CD4-positive, alpha-beta T cell treated with Interleukin-4 for 1 hour (primary cell): ENCODE data around the gene MTM1.

Experiments
- DNase-seq, 2 donors: peaks; one replicate each; pipeline ENCODE4 v3.0.0-alpha.2; 2020 to 2022

Gene MTM1

DNA sequence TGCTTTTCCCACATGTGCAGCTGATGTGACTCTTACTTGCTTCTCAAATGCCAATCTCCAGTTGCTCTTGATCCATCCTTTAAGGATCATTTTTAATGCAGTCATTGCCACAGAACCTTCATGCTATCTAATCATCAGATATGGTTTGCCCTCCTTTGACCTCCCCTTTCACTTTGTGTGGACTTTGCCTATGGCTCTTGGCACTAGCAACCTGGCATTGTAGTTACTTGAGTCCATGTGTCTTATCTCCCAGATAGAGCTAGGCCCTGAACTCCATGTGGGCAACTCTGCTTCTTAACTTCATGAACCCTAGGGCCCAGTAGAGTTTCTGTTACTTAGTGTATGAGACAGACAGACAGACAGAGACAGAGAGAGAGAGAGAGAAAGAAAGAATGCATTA lies 41.6 kb downstream of the MTM1 start:
- DNase-seq: no peak

DNA sequence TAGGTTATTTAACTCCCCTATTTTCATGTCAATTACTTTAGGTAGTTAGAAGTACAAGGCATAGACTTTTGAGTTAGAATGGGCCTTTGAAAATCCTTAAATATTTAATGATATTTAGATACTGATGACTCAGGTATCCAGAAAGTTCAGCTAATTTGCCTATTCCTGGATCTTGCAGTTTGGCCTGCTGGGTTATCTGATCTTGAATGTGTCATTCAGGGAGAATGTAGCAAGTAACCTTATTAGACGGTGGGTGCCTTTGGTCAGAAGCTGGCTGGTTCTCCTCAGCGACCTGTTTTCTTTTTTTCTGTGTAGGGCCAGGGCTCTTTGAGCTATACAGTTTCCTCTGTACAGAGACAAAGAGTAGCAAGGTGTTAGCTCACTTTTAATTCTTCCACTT lies 42.0 kb downstream of the MTM1 start:
- DNase-seq: no peak

DNA sequence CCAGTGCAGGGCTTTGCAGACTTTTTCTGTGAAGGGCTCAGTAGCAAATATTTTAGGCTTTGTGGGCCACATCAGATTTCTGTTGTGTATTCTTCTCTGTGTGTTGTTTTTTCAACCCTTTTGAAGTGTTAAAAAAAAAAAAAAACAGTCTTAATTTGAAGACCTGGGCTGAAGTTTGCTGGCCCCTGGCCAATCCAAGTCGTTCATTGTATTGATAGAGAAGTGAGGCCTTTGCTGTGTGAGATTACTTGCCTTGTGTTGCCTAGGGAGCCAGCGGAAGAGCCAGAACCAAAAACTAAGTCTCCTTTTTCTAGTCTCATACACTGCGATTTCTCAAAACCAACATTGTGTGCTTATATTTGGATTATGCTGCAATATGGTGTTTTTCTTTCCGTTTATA lies 46.9 kb downstream of the MTM1 start:
- DNase-seq: no peak

DNA sequence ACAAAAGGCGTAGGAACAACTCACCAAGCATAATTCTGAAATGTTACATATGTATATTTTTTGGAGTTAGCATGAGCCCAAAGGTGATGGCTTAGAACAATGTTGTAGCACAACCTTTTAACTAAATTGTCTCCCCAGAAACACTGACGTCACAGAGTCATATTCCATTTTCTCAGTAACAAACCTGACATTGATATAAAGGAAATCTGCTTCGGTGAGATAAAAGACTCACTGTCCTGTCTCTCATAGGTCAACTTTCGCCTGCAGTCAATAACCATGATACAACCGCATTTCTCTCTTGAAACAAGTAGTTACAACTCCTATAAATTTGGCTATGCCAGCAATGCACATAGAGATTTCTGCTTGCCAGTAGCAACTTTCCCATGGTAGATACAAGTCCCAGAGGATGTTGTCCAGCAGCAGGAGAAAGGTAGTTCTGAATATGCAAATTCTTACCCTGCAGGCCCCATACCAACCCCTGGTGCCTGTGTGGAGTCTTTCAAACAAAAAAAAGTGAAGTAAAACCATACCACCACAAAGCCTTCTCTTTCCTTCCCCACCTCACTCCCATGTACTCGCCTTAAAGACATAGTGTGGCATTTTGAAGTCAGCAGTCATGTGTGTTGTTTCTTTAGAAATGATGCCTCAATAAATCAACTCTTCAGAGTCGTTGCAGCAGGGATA lies 47.9 kb downstream of the MTM1 start:
- no peak for DNase-seq

DNA sequence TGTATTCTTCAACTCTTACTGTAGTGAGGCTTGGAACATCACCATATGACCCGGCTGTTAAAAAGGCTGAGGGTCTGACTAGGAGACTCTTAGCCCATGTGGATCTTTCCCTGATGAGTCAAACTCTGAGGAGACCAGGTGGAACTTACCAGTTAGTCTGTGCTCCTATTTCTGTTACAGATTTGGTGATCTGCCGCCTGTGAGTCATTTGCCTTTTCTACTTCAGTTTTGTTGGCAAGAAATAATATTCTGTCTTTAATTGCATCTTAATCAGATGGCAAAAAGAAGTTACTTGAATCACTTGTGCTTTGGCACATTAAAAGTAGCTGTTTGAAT lies 48.4 kb downstream of the MTM1 start:
- no peak for DNase-seq

DNA sequence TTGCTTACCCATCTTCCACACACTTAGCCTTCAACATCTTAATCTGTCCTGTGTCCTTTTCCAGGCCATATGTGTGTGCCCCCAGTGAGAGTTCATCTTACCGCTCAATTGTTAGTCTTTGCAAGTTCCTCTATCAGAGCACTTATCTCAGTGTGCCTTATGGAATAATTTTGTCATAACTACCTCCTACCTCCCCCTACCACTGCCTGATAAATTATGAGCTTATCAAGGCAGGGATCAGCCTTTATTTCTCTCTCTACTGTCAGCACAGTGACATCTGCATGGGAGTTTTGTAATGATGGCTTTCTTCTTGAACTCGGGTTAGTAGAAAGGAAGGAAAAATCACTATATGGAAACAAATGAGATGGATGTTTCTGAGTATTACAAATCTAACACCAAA lies 53.2 kb downstream of the MTM1 start:
- DNase-seq: no peak

DNA sequence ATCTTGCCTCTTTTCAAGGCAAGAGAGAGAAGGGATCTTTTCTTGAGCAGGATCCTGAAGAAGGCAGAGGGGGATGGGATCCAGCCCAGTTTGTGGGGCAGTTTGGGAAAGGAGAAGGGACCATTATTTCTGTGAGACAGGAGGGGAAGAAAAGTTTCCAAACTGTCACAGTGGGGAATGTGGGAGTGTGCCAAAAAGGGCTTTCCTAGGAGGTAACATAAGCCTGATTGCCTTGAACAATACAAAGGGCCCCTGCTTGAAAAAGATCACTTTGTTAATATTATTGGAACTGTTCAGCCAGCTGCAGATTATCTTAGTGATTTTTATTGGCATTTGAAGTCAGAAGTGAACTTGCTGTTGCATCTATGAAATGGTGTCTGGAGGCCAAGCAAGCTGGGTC lies 55.2 kb downstream of the MTM1 start:
- DNase-seq: no peak

DNA sequence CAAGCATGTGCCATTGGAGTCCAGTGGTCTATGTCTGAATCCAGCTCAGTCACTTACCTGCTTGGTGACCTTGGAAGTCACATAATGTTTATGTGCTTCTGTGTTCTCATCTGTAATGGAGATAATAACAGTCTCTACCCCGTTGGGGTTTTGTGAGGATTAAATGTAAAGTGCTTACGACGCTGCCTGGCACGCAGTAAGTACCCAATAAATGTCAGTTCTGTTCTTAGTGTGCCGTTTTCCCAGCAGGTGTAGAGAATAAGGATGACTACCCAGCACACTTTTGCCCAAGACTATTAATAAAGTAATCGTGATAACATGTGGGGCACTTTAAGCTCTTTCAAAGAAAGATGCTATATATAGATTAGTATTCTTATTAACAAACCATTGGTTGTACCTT lies 56.7 kb downstream of the MTM1 start:
- no peak for DNase-seq

DNA sequence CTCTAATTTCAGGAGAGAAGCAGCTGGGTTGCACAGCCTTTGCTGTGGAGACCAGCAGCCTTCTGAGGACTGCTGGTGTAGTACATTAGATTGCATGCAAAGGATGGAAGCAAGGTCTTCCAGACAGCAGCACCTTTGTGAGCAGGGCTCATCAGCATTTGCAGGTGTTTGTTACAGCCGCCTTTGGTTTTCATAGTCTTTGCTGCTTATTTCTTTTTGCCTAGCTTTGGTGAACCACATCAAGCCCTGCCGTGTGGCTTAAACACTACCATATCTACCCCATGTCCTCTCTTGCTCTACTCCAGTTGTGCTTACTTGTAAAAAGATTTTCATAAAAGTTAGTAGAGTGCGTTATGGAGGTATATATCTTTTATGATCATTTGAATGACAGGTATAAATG lies 57.5 kb downstream of the MTM1 start:
- DNase-seq: no peak

DNA sequence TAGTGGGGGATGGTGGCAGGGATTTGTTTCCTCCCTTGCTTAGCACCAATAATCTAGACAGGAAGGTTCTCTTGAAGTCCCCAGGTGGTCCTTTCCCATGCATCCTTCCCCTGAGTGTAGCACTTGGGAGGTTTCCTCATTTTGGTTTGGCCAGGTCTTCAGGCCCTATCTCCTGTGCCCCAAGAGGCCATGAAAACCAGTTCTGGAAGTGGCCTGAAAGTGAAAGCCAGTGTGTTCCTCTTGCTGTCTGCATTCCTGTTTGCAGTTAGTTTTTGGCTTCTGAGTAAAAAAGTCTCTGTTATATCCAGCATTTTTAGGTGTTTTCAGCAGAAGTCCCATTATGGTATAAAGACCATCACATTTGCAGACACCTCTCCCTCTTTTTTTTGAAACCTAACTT lies 59.5 kb downstream of the MTM1 start:
- DNase-seq: peak in 1 of 2 donors; percentile 12

DNA sequence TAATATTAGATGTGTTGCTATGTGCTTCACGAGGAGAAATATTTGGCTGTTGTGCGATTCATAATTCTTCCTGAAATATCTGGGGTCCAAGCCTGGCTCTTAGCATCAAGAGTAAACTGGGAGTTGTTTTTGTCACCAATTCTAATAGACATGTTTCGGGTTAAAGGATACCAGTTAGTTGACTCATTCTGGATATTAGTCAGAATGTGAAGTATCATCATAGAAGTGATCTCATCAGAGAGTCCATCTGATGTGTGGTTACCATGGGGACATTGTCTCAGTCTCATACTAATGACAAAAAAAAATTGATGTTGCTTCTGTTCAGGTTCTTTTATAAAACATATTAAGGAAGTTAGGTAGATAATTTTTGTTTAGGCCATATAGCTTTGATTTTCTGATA lies 67.5 kb downstream of the MTM1 start:
- peak in 1 of 2 donors; percentile 2 for DNase-seq

DNA sequence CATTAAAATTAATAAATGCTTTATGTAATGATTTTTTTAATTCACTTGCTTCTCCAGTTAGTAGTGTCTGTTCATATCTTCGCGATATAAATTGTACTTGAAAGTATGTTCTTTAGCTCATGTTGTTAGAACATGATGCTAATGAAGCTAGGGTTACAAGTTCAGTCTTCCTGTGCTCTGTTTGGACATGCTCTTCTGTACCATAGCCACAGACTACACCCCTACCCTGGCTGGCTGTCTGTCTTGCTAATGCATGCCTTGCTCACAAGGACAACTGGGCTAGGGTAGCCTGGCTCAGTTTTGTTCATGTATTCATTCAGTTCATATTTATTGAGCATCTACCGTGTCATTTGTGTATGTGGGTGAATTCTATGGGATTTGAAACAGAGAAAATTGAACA lies 74.0 kb downstream of the MTM1 start:
- no peak for DNase-seq

DNA sequence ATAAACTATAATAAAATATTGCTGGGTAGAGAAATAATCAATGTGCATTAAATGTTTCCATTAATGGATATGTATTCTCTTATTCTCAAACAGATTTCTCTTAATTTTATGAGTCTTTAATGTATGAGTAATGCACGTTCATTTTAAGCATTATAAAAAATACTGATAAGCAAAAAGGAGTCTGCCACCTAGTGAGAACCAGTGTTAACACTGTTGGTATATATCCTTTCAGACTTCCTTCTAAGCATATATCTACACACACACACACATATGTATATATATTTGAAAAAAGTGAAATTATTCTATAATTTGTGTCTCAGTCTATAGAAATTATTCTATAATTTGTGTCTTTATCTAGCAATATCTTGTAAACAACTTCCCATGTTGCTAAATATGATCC lies 74.8 kb downstream of the MTM1 start:
- DNase-seq: no peak

DNA sequence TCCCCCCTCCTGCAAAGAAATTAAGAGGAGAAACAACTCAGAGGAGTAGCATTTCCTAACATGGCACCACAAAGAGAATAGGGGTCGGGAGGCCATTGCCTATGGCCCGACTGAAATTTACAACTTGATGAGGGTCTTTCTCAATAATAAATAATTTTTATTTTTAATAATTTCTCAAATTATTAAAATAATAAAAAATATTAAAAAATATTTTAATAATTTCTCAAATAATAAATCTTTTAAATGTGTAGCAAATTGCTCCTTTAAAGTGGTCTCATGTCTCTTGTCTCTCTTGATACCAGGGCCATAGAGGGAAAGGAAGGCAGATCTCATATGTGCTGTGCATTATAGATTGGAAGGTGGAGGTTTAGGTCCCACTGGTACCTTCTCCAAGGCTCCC lies 75.5 kb downstream of the MTM1 start:
- DNase-seq: no peak

DNA sequence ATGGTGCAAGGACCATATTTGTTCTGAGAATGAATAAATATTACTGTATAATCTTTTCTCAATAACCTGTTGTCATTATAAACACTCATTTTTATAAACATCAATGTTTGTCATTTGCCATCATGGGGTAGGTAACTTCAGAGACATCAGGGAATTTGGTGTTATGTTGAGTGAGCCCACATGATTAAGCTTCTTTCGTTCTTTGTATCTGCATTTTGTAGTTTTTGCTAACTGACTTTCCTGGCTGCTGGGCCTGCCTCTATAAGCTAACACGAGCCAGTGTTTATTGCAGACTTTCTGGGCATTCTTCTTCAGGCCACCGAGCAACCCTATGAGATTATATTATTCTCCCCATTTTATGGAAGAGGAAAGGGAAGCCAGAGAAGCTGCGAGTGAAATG lies 76.0 kb downstream of the MTM1 start:
- DNase-seq: no peak

DNA sequence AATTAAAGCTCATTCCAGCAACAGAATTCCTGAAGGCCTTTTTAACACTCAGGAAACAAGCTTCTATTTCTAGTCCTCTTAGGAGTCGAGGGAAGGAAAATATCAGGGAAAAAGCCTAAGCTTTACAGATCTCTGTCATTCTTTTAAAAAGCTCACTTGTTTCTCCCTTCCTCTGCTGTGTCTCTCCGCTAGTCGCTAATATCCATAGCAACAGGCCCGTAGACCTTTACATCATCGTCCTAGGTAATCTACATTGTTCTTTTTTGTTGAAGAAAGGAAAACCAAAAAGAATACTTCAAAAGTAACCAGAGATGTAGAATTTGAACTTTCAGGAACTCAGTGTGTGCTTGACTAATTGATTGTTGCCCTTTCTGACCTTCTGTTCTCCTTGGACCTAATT lies 78.9 kb downstream of the MTM1 start:
- DNase-seq: no peak

DNA sequence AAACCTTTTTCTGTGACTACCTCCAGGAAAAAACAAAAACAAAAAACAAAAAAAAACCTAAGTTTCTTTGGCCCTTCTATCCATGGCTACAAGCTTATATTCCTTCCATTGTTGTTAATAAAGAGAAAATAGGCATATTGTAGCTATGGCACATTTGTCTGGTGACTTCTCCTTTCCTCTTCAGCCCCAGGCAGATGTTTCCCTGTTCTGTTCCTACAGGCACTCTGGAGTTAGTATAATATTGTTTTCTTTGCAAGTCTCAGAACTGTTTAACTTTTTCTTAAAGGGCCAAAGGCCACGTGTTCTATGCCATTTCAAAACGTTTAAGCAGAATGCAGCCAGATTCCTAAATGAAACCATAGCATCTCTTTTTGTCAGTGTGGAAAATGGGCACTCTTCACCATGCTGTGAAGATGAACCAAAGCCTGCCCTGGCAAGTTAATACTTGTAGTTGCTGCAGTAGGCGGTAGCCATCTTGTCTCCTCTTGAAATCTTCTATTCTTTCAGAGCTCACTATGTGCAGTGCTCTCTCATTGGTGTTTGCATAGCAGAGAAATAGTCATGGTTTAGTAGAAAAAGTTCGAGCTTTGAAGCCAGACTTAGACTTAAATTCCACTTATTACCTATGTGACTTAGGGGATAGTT lies 80.0 kb downstream of the MTM1 start:
- no peak for DNase-seq

DNA sequence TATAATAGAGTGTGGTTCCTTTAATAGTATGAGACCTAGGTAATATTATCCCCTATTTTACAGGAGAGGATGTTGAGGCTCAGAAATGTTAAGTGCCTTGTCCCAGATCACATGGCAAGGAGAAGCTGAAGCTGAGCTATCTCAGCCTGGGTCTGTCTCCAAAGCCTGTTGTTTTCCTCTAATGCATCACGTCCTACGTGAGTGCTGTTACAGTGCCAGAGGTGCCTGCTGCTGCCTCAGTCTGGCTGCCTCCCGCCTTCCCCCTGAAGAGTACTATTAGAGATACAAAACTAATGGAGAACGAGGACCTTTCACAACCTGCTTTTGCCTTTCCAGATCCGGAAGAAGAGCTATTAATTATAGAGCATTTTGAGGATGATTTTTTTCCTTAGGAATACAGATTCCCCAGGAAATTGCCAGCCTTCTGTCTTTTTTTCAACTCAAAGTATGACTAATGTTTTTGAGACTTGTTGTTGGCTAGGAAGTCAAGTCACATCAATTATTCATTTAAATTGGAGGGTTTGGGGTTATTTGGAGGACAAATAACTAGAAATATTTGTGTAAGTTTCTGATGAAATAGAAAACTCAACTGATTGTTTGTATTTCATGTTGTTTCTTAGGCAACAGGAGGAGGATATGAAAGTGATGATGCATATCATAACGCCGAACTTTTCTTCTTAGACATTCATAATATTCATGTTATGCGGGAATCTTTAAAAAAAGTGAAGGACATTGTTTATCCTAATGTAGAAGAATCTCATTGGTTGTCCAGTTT lies 80.9 kb downstream of the MTM1 start:
- DNase-seq: peak in 1 of 2 donors; percentile 0

DNA sequence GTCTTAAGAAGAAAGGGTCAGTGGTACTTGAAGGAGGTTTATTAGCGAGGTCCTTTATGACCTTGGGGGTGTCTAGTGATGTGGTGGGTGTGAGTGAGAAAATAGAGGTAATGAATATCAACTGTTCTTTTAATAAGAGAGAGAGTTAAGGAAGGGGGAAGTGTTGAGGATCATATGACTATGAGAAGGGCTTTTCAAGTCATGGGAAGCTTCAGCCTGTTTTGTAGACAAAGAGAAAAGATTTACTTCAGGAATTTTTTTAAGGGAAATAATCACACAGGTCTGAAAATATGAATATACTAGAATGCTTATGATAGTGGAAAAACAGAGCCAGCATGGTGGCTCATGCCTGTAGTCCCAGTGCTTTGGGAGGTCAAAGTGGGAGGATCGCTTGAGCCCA lies 83.5 kb downstream of the MTM1 start:
- no peak for DNase-seq

DNA sequence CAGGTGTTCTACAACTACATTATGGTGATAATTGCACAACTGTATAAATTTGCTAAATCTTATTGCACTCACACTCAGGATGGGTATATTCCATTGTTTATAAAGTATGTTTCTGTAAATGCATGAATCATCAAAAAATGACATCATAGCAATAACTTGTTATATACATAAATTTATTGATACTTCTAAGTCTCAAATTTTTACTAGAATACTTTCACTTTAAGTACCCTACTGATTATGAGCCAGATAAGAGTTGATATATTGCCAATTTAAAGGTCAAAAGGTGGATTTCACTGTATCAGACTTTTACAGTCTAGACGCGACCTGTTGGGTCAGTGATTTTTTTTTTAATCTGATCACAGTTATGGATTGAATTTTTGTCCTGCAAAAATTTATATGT lies 87.4 kb downstream of the MTM1 start:
- no peak for DNase-seq

DNA sequence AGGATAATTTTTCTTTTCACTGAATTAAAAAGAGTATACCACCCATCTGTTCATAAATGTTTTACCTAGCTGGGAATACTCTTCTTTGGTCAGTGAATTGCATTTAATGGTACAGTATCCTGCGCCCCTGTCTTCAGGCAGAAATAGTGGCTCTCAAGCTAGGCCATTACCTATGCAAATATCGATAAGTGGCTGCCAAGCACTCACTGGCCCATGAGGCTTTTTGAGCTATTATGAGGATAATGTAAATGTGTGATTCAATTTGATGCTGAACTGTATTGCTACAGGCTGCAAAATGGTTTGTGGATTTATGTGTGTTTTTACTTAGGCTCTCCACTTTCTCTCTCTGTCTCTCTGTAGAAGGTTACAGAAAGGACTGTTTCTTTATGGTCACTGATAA lies 94.7 kb downstream of the MTM1 start:
- DNase-seq: no peak

DNA sequence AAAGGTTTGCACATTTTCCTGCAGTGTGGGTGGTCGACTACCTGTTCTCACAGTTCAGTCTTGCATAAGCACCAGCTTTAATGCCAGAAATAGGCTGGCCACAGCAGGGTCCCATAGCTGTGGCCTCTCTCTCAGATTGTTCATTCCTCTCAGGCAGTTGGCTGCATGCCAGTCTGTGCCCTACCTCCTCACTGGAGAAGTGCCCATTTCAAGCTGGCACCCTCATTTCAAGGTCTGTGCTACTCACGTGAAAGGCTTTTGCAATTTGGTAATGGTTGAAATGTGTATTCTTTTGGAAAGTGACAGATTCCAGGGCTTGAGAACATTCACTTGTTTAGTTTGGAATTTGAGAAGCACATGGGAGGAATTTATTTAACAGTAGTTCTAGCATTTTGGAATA lies 95.9 kb downstream of the MTM1 start:
- no peak for DNase-seq

DNA sequence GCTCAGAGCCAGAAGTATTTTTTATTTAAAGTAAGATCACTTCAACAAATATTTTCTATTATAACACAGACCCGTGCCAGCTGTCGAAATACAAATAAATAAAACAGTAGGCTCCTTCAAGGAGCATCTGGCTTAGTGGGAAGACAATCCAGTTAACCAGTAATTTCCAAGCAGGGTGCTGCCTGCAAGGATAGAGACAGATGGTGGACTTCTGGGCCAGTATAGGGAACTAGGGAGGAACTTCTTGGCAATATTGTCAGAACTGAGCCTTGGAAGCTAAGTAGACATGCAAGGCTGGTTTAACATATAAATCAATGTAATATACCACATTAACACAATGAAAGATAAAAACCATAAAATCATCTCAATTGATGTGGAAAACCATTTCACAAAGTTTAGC lies 107.8 kb downstream of the MTM1 start:
- DNase-seq: no peak

DNA sequence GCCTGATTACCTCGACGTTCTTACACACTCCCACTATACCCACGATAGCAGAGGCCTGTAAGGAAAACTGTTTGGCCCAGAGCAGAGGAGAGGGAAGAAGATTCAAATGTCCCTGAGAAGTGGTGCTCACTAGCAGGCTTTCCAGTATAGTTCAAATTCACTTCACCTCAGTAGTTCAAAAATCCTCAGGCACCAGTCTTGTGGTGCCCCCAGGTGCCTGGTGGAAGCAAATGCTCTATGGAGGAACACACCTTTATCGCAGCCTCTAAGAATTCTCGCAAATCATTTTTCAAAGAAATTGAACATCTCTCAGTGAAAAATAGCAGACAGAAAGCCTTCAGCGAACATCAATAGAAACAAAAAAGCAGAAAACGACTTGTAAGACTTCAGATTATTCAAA lies 112.6 kb downstream of the MTM1 start:
- DNase-seq: no peak

DNA sequence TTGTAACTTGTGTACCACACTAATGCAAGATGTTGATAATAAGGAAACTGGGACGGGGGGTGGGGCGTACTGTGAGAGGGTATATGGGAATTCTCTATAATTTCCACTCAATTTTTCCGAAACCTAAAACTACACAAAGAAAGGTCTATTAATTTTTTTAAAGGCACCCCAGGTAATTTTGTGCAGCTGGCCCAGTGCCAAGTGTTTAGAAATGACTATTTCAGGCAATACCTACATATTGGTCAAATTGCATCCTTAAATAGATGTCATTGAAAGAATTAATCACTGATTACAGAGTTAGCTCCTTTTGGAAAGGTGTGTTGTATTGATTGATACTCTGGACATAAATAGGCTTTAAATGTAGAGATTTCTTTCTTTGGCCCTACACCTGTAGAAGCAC lies 114.7 kb downstream of the MTM1 start:
- no peak for DNase-seq
